Uterus (tissue), 2 donors: Measurements from ENCODE around the gene SYNJ1.
A peak's percentile ranks its signal among the peaks of the same experiment; 100 is the strongest.

Experiments used
- CTCF ChIP-seq, 4 experiments: fragments of 200-600 bp in 2 of 4; fragments of 450-650 bp in 2 of 4; sonication (generic) in 2 of 4; IDR thresholded peaks; one replicate each; pipeline ENCODE4 v1.5.1; 2016 to 2019; ENCODE audit warnings: antibody characterized with exemption in 4 of 4, mild to moderate bottlenecking in 2 of 4, moderate library complexity in 1 of 4
- POLR2A ChIP-seq, 2 donors: fragments of 450-650 bp; IDR thresholded peaks; one replicate each; pipeline ENCODE4 v1.6.1; 2016; ENCODE audit warnings: antibody characterized with exemption in 2 of 2, mild to moderate bottlenecking in 1 of 2, moderate library complexity in 1 of 2

- peak in 2 of 4 experiments; percentile 14 to 25 for TF ChIP-seq CTCF (IDR thresholded peaks at IDR 0.05)
- TF ChIP-seq POLR2A (IDR thresholded peaks at IDR 0.05): no peak
Measured at GRCh38 chr21:32653326-32653901, 74.4 kb downstream of the SYNJ1 start.
